GM23248 (cell line): Measurements from ENCODE around the gene SNAPC4. TPM values are rescaled to one million over a fixed set of nuclear protein-coding genes. Genes with fewer than 3 reads are reported as not detected.

Experiments
- DNase-seq: peaks from one replicate; pipeline ENCODE4 v3.0.0-alpha.2; 2015
- H2AFZ ChIP-seq: fragments of 200-600 bp; sonication (generic); 2 replicates; pipeline ENCODE4 v1.6.1; 2016; ENCODE audit warnings: antibody characterized with exemption
- H3F3A ChIP-seq: fragments of 200-600 bp; sonication (generic); 2 replicates; pipeline ENCODE4 v1.6.1; 2016; ENCODE audit warnings: mild to moderate bottlenecking, antibody characterized with exemption, mixed run types; ENCODE audit not compliant: insufficient read depth
- H3K27ac ChIP-seq: fragments of 200-600 bp; sonication (generic); 2 replicates; pipeline ENCODE4 v1.5.1; 2016; ENCODE audit warnings: mild to moderate bottlenecking
- H3K27me3 ChIP-seq: fragments of 200-600 bp; sonication (generic); replicated peaks from 2 replicates; pipeline ENCODE4 v1.6.1; 2016; ENCODE audit warnings: mild to moderate bottlenecking; ENCODE audit not compliant: insufficient read depth
- H3K36me3 ChIP-seq: fragments of 200-600 bp; sonication (generic); 2 replicates; pipeline ENCODE4 v1.6.1; 2016; ENCODE audit warnings: low read depth, mild to moderate bottlenecking
- H3K4me1 ChIP-seq: fragments of 200-600 bp; sonication (generic); 2 replicates; pipeline ENCODE4 v1.6.1; 2016; ENCODE audit warnings: mild to moderate bottlenecking; ENCODE audit not compliant: insufficient read depth
- H3K4me2 ChIP-seq: fragments of 200-600 bp; sonication (generic); one replicate; pipeline ENCODE4 v1.6.1; 2016; ENCODE audit warnings: mild to moderate bottlenecking; ENCODE audit not compliant: unreplicated experiment
- H3K4me3 ChIP-seq: fragments of 200-600 bp; sonication (generic); 2 replicates; pipeline ENCODE4 v1.5.1; 2016; ENCODE audit warnings: mild to moderate bottlenecking
- H3K79me2 ChIP-seq: fragments of 200-600 bp; sonication (generic); 2 replicates; pipeline ENCODE4 v1.6.1; 2016; ENCODE audit warnings: mild to moderate bottlenecking; ENCODE audit not compliant: insufficient read depth
- H3K9ac ChIP-seq: fragments of 200-600 bp; sonication (generic); 2 replicates; pipeline ENCODE4 v1.6.1; 2016; ENCODE audit warnings: mild to moderate bottlenecking
- H3K9me2 ChIP-seq: fragments of 200-600 bp; sonication (generic); 2 replicates; pipeline ENCODE4 v1.6.1; 2016; ENCODE audit warnings: mixed run types, mild to moderate bottlenecking, moderate library complexity; ENCODE audit not compliant: insufficient read depth
- H3K9me3 ChIP-seq: fragments of 200-600 bp; sonication (generic); one replicate; pipeline ENCODE4 v1.6.1; 2017; ENCODE audit warnings: low read depth
- H4K20me1 ChIP-seq: fragments of 200-600 bp; sonication (generic); 2 replicates; pipeline ENCODE4 v1.6.0; 2016; ENCODE audit not compliant: insufficient read depth
- EZH2 ChIP-seq: fragments of 200-600 bp; sonication (generic); IDR thresholded peaks from 2 replicates; pipeline ENCODE4 v1.6.1; 2018; ENCODE audit warnings: antibody characterized with exemption, mild to moderate bottlenecking; ENCODE audit not compliant: insufficient read depth, poor library complexity, severe bottlenecking
- EZH2phosphoT487 ChIP-seq: fragments of 200-600 bp; sonication (generic); IDR thresholded peaks from 2 replicates; pipeline ENCODE4 v1.6.1; 2018; ENCODE audit warnings: antibody characterized with exemption, moderate library complexity, mild to moderate bottlenecking, low read depth; ENCODE audit not compliant: insufficient read depth
- WGBS, 2 experiments: methylation state at CpG; one replicate each; pipeline ENCODE4 v1.1.6; 2015 to 2017; ENCODE audit warnings: low lambda C conversion rate in 2 of 2, low coverage in 1 of 2; ENCODE audit errors: missing lambda C conversion rate in 2 of 2; 5-methylcytosine and 5-hydroxymethylcytosine counted together
- in situ Hi-C: fragments of 300-500 bp; cut with MboI; formaldehyde crosslinking; loops from 2 replicates; pipeline ENCODE4 v1.15.0; 2020
- polyA plus RNA-seq: library from polyadenylated mRNA; unstranded; fragments of >200 nt; fragmentation: Nextera tagmentation; extraction: Ambion mirVana; gene quantifications from 2 replicates; pipeline ENCODE4 v1.2.1, GENCODE V29; 2016
- total RNA-seq: library from RNA; depleted of rRNA; stranded (reverse); fragments of >200 nt; shearing (Covaris generic); gene quantifications from 2 replicates; pipeline ENCODE4 v1.2.3, GENCODE V29; 2014

The SNAPC4 gene
- total and polyA plus RNA-seq, 2 experiments from 2014 or later = 4.4 to 5.2 TPM

- peaks cover 12% of the 10 kb centered on the region; the same call in 1 of the 2 replicates for H3K79me2 ChIP-seq
- H3K27me3 ChIP-seq = no peaks in the 10 kb centered on the region
- H3K9me3 ChIP-seq = no peaks in the 10 kb centered on the region
- no peak overlapping the region for H3K4me3 ChIP-seq
- H3K36me3 ChIP-seq = peaks cover 41% of the 10 kb centered on the region
- H3K4me2 ChIP-seq = no peak overlapping the region
- H4K20me1 ChIP-seq = no peaks in the 10 kb centered on the region
- no peak overlapping the region for H2AFZ ChIP-seq
- H3K9ac ChIP-seq = no peak overlapping the region
- no peak overlapping the region for H3K27ac ChIP-seq
- DNase-seq = no peak
- no peak for TF ChIP-seq EZH2phosphoT487
- TF ChIP-seq EZH2 = no peak
- 90 to 91% methylated on average over 20 of the region's 20 CpGs for WGBS, 2 experiments
- H3F3A ChIP-seq = peaks cover 16% of the 10 kb centered on the region
- no peaks in the 10 kb centered on the region for H3K9me2 ChIP-seq
- no peaks in the 10 kb centered on the region for H3K4me1 ChIP-seq
- in situ Hi-C loops = no loop called here
Observed at GRCh38 chr9:136444102-136444501, 44.1 kb upstream of the SNAPC4 start.

DNA sequence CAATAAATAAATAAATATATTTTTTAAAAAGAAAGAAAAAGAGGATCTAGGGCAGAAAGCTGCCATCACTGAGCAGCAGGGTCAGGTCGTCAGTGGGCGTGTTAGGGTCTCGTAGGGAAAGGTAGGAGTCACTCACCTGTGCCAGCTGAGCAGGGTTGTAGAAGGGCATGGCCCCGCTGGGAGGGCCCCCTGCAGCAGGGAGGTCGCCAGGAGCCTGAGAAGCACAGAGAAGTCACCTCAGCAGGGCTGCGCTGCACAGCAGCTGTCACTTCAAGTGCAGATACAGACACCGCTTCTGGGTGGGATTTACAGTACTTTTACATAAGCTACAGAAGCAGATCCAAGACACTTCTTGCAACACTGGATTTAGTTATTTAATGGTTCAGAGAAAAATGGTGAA, 43.7 kb upstream of the SNAPC4 start:
- H4K20me1 ChIP-seq = no peaks in the 10 kb centered on the region
- 87 to 88% methylated on average over 7 of the region's 7 CpGs for WGBS, 2 experiments

GRCh38 chr9:136443087-136443486, 43.1 kb upstream of the SNAPC4 start:
- H4K20me1 ChIP-seq = no peaks in the 10 kb centered on the region
- in situ Hi-C loops = no loop called here
- H3K27ac ChIP-seq = no peak overlapping the region
- H3K79me2 ChIP-seq = peaks cover 22% of the 10 kb centered on the region
- H3K9me2 ChIP-seq = no peaks in the 10 kb centered on the region
- no peak overlapping the region for H2AFZ ChIP-seq
- H3K9me3 ChIP-seq = no peaks in the 10 kb centered on the region
- no peak overlapping the region for H3K9ac ChIP-seq
- no peak for TF ChIP-seq EZH2
- TF ChIP-seq EZH2phosphoT487 = no peak
- H3K4me1 ChIP-seq = no peaks in the 10 kb centered on the region; the same call in 1 of the 2 replicates
- H3K36me3 ChIP-seq = peaks cover 40% of the 10 kb centered on the region
- WGBS, 2 experiments = 92 to 93% methylated on average over 15 of the region's 15 CpGs
- H3K4me3 ChIP-seq = no peak overlapping the region
- H3K4me2 ChIP-seq = no peak overlapping the region
- H3F3A ChIP-seq = peaks cover 16% of the 10 kb centered on the region
- DNase-seq = no peak
- H3K27me3 ChIP-seq = no peaks in the 10 kb centered on the region

More for the DNA sequence above, 43.7 kb upstream of the SNAPC4 start:
- Histone ChIP-seq H3K27ac (no peak overlapping the region), H3K4me2 (no peak overlapping the region), H3K79me2 (peaks cover 16% of the 10 kb centered on the region), H3F3A (peaks cover 16% of the 10 kb centered on the region), H3K36me3 (peaks cover 41% of the 10 kb centered on the region), H3K4me3 (no peak overlapping the region), H3K9me2 (no peaks in the 10 kb centered on the region), H3K9ac (no peak overlapping the region), H3K4me1 (no peaks in the 10 kb centered on the region), H2AFZ (no peak overlapping the region), H3K9me3 (no peaks in the 10 kb centered on the region), H3K27me3 (no peaks in the 10 kb centered on the region)
- in situ Hi-C loops = no loop called here
- no peak for DNase-seq
- TF ChIP-seq EZH2phosphoT487 (no peak), EZH2 (no peak)

DNA sequence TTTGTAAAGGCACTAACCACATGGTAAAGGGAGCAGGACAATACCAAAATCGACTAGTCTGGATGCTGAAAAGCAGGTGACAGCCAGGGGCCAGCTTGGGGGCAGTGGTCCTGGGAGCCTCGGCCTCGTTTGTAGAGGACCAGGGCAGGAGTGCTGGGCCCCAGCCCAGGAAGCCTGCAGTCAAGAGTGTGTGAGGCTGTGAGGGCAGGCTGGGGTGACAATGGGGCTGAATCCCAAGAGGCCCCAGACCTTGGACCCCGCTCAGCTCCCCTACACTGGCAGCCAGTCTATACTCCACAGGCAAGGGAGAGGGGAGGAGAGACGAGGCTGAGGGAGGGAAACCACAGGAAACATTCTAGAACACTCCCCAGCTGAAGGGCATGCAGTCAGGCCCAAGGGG, 42.3 kb upstream of the SNAPC4 start:
- Histone ChIP-seq H3K27ac (no peak overlapping the region), H3K4me3 (no peak overlapping the region), H3K9ac (no peak overlapping the region), H4K20me1 (peaks cover under 1% of the 10 kb centered on the region; the same call in 1 of the 2 replicates), H3K4me1 (peaks cover 4% of the 10 kb centered on the region), H3K79me2 (peaks cover 30% of the 10 kb centered on the region), H3K9me3 (no peaks in the 10 kb centered on the region), H3K27me3 (no peaks in the 10 kb centered on the region), H3K36me3 (peaks cover 37% of the 10 kb centered on the region), H3F3A (peaks cover 16% of the 10 kb centered on the region), H3K9me2 (no peaks in the 10 kb centered on the region), H3K4me2 (no peak overlapping the region), H2AFZ (no peak overlapping the region)
- DNase-seq = no peak
- 58 to 66% methylated on average over 5 of the region's 5 CpGs for WGBS, 2 experiments
- in situ Hi-C loops = no loop called here
- TF ChIP-seq EZH2phosphoT487 (no peak), EZH2 (no peak)
